Right kidney (tissue), 9 donors: ENCODE measurements around the gene NHLH1.

Experiments used
- DNase-seq: peaks from one replicate; pipeline ENCODE4 v3.0.0-alpha.2; 2016
- long read RNA-seq, 8 donors: transcript quantifications; one replicate each; lab custom pipeline, GENCODE V29; 2026

Gene NHLH1
- long read RNA-seq, donor 1 = 0 reads
- long read RNA-seq, donor 2 = 0 reads
- long read RNA-seq, donor 3 = 0 reads
- long read RNA-seq, donor 4 = 0 reads
- long read RNA-seq, donor 5 = 0 reads
- long read RNA-seq, donor 6 = 0 reads
- long read RNA-seq, donor 7 = 0 reads
- long read RNA-seq, donor 8 = 0 reads

DNA sequence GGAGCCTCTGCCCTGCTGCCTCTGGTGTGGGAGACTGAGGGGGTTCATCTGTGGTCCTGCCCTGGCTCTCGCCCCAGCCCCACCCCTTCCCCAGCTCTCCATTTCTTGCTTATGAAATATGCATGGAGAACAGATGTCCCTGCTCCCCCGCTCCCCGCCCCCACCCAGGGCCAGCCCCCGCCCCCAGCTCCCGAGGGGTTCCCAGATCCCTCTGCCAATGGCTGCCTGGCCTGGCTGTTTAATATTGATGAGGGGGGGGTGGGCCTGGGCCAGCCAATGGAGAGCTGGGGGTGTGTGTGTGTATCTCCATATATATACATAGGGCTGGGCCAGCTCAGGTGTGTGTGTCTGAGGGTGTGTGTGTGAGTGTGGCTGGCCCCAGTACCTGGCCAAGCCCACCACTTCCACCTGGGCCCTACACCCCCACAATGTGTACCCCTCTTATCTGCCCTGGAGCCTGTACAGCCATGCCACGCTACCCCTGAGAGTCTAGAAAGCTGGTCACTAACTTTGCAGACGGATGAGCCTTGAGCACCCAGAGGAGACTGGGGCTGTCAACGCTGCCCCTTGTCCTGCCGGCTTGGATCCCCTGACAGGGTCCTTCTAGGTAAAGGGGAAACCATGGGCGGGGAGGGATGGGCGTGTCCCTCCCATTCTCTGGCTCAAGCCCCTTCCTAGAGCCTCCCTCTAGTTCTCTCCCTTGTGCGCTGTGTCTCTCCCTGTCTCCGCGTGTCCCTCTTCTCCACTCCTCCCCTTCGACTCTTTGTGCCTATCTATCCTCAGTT is at the start of gene NHLH1:
TSS of gene NHLH1 (plus strand) at position 341 of the 785 bp plus-strand sequence. CDS start 3,661 bp downstream, outside the sequence.
- DNase-seq = no peak

DNA sequence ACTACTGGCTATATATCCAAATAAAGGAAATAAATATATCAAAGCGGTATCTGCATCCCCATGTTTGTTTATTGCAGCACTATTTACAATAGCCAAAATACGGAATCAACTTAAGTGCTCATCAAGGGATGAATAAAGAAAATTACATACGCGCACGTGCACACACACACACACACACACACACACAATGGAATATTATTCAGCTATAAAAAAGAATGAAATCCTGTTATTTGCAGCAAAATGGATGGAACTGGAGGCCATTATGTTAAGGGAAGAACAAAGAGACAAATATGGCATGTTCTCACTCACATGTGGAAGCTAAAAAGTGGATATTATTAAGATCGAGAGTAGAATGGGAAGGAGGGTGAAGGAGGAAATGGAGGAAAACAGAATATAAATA is 44.0 kb upstream of the NHLH1 start:
- DNase-seq = no peak

GRCh38 chr1:160325252-160325651 is 41.6 kb upstream of the NHLH1 start:
- no peak for DNase-seq

DNA sequence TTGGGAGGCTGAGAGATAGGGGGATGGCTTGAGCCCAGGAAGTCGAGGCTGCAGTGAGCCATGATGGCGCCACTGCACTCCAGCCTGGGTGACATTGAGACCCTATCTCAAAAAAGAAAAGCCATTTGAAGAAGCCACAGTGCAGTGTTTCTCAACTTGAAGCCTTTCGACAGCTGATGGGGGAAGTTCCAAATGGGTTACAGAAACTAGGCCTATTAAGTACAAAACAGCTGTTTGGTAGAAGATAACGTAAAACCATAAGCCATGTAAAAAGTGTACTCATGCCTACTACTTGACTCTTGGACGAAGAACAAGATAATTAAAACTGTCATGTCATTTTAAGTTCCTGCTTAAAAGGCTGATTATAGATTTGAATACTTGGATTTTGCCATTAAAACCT is 40.5 kb upstream of the NHLH1 start:
- no peak for DNase-seq

- DNase-seq = no peak
Observed at GRCh38 chr1:160328184-160328583, 38.7 kb upstream of the NHLH1 start.

- DNase-seq = no peak
Observed at GRCh38 chr1:160330119-160330518, 36.8 kb upstream of the NHLH1 start.

DNA sequence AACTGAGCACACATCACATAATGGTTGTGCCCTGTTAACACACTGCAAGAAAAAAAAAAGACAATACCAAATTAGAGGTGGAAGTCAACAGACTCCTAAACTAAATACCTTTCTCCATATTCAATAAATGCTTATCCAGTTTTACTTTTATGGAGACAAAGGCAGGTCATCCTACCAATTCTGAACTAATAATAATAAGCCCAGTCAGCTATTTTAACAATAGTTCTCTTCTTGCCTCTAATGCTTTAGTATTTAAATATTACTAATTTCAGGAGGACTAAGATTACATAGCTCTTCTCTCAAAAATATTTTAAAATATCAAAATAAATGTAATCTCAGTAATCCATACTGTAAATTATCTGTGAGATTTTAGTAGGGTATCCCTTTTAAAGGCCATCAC is 34.4 kb upstream of the NHLH1 start:
- no peak for DNase-seq

DNA sequence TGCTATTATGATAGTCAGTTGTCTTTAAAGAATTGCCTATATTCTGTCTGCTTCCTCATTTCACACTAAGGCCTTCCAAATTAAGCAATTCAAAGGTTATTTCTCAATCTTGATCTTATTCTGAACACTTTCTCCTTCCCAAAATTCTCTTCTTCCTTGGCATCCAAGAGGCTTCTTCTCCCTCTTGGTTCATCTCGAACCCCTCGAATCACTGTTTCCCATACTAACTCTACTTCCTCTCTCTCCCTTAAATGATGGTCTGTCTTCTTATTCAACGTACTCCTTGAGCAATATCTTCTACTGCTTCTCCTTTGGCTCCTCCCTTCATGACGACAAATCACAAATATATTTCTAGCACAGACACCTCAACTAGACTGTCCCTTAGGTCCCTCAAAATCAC is 28.3 kb upstream of the NHLH1 start:
- no peak for DNase-seq

GRCh38 chr1:160340146-160340545 is 26.7 kb upstream of the NHLH1 start:
- no peak for DNase-seq

DNA sequence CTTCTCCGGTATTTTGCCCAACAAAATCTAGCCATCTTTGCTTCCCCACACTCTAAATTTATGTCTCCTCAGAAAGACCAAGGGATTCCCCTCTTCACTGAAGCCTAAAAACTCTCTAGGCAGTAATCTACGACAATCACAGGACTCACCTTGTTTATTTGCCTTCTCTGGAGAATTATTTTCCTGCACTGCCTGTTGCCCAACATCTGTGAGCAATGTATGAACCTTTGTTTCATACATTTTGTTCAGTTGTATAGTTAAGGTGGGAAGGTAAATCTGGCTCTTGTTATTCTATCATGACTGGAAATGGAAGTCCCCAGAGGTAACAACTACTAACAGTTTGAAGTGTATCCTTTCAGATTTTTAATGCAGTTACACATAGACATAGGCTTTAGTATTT is 26.0 kb upstream of the NHLH1 start:
- no peak for DNase-seq

- DNase-seq = no peak
Observed at GRCh38 chr1:160342526-160342925, 24.3 kb upstream of the NHLH1 start.

- DNase-seq = peak; percentile 85
Observed at GRCh38 chr1:160342953-160343869, 23.7 kb upstream of the NHLH1 start, which contains the start of the genes COPA and NCSTN. Gene COPA (minus strand): TSS chr1:160343250. CDS start chr1:160343170, 80 bp downstream. Gene NCSTN (plus strand): TSS chr1:160343383. CDS start chr1:160343397, 14 bp downstream.

DNA sequence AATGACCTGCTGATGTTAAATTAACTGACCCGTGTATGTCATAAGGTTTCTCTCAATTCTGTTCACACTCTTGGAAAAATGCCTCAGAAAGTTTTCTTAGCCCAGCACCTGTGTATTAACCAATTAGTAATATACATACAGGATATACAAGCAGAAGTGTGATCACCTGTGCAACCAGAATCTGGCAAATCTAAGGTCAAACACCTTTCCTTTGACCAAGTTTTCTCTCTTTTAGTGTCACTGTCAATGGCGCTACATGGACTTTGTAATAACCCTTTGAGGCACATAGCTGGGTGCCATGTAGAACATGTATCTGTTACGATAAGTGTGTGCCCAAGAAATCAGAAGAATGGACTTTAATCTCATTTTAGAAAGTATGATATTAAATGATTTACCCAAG is 22.6 kb upstream of the NHLH1 start:
- no peak for DNase-seq

DNA sequence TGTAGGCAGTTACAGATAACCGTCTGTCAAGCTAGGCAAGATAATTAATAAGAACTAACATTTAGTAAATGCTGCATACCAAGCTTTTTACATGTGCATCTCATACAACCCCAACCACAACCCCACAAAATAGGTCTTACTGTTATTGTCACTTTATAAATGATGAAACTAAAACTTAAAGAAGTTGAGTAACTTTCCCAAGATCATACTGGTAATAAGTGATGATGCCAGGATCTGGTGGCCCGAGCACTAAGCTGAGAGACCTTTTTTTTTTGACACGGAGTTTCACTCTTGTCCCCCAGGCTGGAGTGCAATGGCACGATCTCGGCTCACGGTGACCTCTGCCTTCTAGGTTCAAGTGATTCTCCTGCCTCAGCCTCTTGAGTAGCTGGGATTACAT is 21.9 kb upstream of the NHLH1 start:
- no peak for DNase-seq

- no peak for DNase-seq
Observed at GRCh38 chr1:160346463-160346862, 20.4 kb upstream of the NHLH1 start.

- DNase-seq = no peak
Observed at GRCh38 chr1:160346958-160347357, 19.9 kb upstream of the NHLH1 start.

GRCh38 chr1:160351629-160352028 is 15.2 kb upstream of the NHLH1 start:
- DNase-seq = no peak

DNA sequence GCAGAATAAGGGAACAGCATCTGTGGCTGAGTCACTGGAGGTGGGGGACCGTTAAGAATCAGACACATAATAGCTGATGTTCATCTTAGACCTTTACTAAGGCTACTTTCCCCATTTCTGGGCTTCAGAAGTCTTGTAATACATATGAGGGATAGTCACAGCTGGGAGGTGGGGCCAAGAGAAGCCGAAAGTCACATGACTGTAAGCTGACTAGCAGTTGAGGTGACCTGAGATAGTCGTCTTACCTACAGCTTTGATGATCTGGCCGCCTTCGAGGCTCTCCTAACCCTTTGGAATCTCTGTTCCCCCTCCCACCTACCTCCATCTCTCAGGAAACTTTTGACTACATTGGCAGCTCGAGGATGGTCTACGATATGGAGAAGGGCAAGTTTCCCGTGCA is 14.3 kb upstream of the NHLH1 start:
- DNase-seq = no peak

DNA sequence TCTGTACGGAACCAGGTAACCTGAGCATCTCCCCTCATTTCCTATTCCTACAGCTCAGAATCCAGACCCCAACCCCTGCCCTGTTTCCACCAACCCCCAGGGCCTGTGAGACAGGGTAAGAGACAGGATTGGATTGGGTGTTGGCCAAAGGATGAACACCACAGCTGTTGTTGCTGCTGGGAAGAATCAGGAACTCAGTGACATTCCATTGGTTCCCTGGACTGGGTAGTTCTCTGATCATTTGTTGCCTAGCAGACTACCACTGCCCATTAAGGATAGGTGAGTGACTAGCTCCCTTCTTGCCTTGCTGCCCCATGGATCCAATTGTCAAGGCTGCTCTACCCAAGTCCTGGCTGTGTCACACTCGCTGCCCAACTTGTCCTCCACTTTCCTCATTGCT is 13.6 kb upstream of the NHLH1 start:
- no peak for DNase-seq

DNA sequence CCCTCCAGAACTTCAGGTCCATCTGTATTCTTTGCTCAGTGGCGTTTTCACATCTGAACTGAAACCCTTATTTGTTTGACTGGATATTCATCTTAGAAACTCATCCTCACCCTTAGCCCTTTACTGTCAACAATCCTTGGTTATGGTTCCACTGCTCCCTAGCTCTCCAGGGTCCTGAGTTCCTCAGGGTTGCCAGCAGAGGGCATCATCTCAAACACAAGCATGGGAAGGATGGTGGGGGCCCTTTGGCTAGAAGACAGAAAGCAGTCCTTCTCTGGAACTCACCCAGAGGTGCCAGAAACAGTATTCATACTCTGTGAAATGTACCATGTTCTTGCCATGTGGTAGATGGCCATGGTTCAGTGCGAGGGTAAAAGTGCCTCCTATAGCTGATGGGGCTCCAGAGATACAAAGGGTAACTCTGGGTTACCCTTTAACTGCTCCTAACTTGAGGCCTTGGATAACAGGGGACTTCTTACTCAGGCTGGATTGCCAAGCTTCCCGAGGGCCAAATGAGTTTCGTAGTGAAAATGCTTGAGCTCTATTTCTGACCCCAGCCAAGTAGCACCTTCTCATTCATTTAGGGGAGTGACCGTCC is 12.4 kb upstream of the NHLH1 start:
- DNase-seq = no peak

GRCh38 chr1:160357286-160358002 is 9.4 kb upstream of the NHLH1 start:
- no peak for DNase-seq

DNA sequence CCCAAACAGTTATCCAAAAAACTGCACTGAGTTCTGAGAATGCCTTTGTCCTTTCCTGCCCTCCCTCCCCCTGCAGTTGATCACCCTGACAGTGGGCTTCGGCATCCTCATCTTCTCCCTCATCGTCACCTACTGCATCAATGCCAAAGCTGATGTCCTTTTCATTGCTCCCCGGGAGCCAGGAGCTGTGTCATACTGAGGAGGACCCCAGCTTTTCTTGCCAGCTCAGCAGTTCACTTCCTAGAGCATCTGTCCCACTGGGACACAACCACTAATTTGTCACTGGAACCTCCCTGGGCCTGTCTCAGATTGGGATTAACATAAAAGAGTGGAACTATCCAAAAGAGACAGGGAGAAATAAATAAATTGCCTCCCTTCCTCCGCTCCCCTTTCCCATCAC is 8.8 kb upstream of the NHLH1 start:
- DNase-seq = no peak
